Measurements from ENCODE around the gene PRKCA. TPM values are rescaled to one million over a fixed set of nuclear protein-coding genes. Genes with fewer than 3 reads are reported as not detected.

Gene PRKCA
- total and polyA plus RNA-seq, 4 experiments from 2014 or later = 1.1 to 107 (median 56.1) TPM

DNA sequence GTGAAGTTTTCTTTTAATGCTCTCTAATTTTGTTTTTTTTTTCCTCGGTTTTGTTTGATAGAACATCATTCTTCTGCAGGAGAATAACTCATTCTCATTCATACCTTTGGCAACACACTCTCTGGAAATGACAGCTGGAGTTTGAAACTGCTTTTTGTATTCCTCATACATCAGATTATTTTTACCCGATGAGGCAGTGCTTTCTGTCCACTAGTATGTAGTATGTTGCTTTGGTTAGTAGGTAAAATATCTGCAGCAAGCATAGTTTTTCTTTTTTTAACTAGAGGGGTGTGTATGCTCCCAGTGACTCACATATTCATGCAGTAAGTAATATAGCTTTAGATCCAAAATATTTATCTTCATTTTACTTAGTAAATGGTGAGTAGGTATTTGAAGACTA, 6.4 kb downstream of the PRKCA start:
- peaks cover 6% of the 10 kb centered on the region for H3K36me3 ChIP-seq (ENCODE audit: insufficient read depth, low read length)
- Mint-ChIP-seq H3K4me1 (peaks cover 71 to 97% (median 83%) of the 10 kb centered on the region in 4 donors), H3K27me3 (no peaks in the 10 kb centered on the region), H3K4me3 (peak overlapping the region in 2 of 8 donors; percentile 19 to 72), H3K36me3 (peaks cover 29 to 47% of the 10 kb centered on the region in 2 donors), H3K9me3 (peaks cover 0 to 2% (median 0%) of the 10 kb centered on the region in 8 donors), H3K27ac (peak overlapping the region in 2 of 7 donors; percentile 25 to 47)
- ChIA-PET CTCF (ENCODE audit: partially characterized antibody) (no interaction called here), POLR2A (ENCODE audit: partially characterized antibody) (no interaction called here)
- no peak overlapping the region for H3K4me3 ChIP-seq (ENCODE audit: low read length in 2 of 2)
- no peaks in the 10 kb centered on the region for H3K27me3 ChIP-seq (ENCODE audit: insufficient read depth, low read length)
- H3K27ac ChIP-seq (ENCODE audit: low read depth, low read length) = no peak overlapping the region
- intact Hi-C loops (cut with micrococcal nuclease) = no loop called here
- H3K4me1 ChIP-seq (ENCODE audit: insufficient read depth, low read length) = peaks cover 95% of the 10 kb centered on the region
- H3K9me3 ChIP-seq (ENCODE audit: control insufficient read depth in 1 of 2, low read length in 2 of 2) = no peaks in the 10 kb centered on the region
- no peak for DNase-seq

GRCh38 chr17:66309793-66310192, 7.4 kb downstream of the PRKCA start:
- H3K36me3 Mint-ChIP-seq = peaks cover 29 to 40% of the 10 kb centered on the region in 2 donors
- peaks cover 72 to 97% (median 84%) of the 10 kb centered on the region in 4 donors for H3K4me1 Mint-ChIP-seq
- Histone ChIP-seq H3K4me1 (ENCODE audit: insufficient read depth, low read length) (peaks cover 95% of the 10 kb centered on the region), H3K9me3 (ENCODE audit: control insufficient read depth in 1 of 2, low read length in 2 of 2) (no peaks in the 10 kb centered on the region), H3K27ac (ENCODE audit: low read depth, low read length) (no peak overlapping the region), H3K36me3 (ENCODE audit: insufficient read depth, low read length) (peaks cover 6% of the 10 kb centered on the region), H3K27me3 (ENCODE audit: insufficient read depth, low read length) (no peaks in the 10 kb centered on the region), H3K4me3 (ENCODE audit: low read length in 2 of 2) (no peak overlapping the region)
- ChIA-PET CTCF (ENCODE audit: partially characterized antibody) (interaction anchor here (1.2 kb wide), 1 partner anchor 18 kb away, joined by 3 read pairs; no protein-coding TSS in a partner anchor), POLR2A (ENCODE audit: partially characterized antibody) (no interaction called here)
- H3K27ac Mint-ChIP-seq = peak overlapping the region in 5 of 7 donors; percentile 16 to 74 (median 30)
- peak overlapping the region in 2 of 8 donors; percentile 22 to 72 for H3K4me3 Mint-ChIP-seq
- no peaks in the 10 kb centered on the region for H3K27me3 Mint-ChIP-seq
- intact Hi-C loops (cut with micrococcal nuclease) = no loop called here
- no peak for DNase-seq
- H3K9me3 Mint-ChIP-seq = no peaks in the 10 kb centered on the region

GRCh38 chr17:66310528-66311148, 8.2 kb downstream of the PRKCA start:
- no peaks in the 10 kb centered on the region for H3K9me3 ChIP-seq (ENCODE audit: control insufficient read depth in 1 of 2, low read length in 2 of 2)
- ChIA-PET POLR2A (ENCODE audit: partially characterized antibody) (no interaction called here), CTCF (ENCODE audit: partially characterized antibody) (interaction anchor here (1.2 kb wide), 1 partner anchor 17 kb away, joined by 3 read pairs; no protein-coding TSS in a partner anchor)
- H3K4me1 ChIP-seq (ENCODE audit: insufficient read depth, low read length) = peaks cover 87% of the 10 kb centered on the region
- H3K27ac Mint-ChIP-seq = peak overlapping the region in 6 of 7 donors; percentile 28 to 88 (median 64)
- peaks cover 68 to 94% (median 83%) of the 10 kb centered on the region in 4 donors for H3K4me1 Mint-ChIP-seq
- intact Hi-C loops (cut with micrococcal nuclease) = no loop called here
- H3K4me3 Mint-ChIP-seq = peak overlapping the region in 3 of 8 donors; percentile 26 to 73 (median 47)
- no peaks in the 10 kb centered on the region for H3K27me3 ChIP-seq (ENCODE audit: insufficient read depth, low read length)
- no peak overlapping the region for H3K27ac ChIP-seq (ENCODE audit: low read depth, low read length)
- H3K36me3 Mint-ChIP-seq = peaks cover 30 to 43% of the 10 kb centered on the region in 2 donors
- peaks cover 6% of the 10 kb centered on the region for H3K36me3 ChIP-seq (ENCODE audit: insufficient read depth, low read length)
- H3K9me3 Mint-ChIP-seq = no peaks in the 10 kb centered on the region
- H3K27me3 Mint-ChIP-seq = no peaks in the 10 kb centered on the region
- no peak overlapping the region for H3K4me3 ChIP-seq (ENCODE audit: low read length in 2 of 2)
- no peak for DNase-seq

- Mint-ChIP-seq H3K27me3 (no peaks in the 10 kb centered on the region), H3K9me3 (no peaks in the 10 kb centered on the region), H3K27ac (peak overlapping the region in 3 of 7 donors; percentile 11 to 49 (median 32)), H3K4me1 (peaks cover 66 to 92% (median 80%) of the 10 kb centered on the region in 4 donors), H3K36me3 (peaks cover 20 to 42% of the 10 kb centered on the region in 2 donors), H3K4me3 (peak overlapping the region in 5 of 8 donors; percentile 5 to 67 (median 33))
- Histone ChIP-seq H3K9me3 (ENCODE audit: control insufficient read depth in 1 of 2, low read length in 2 of 2) (no peaks in the 10 kb centered on the region), H3K4me3 (ENCODE audit: low read length in 2 of 2) (no peak overlapping the region), H3K36me3 (ENCODE audit: insufficient read depth, low read length) (peaks cover 6% of the 10 kb centered on the region), H3K27ac (ENCODE audit: low read depth, low read length) (no peak overlapping the region), H3K27me3 (ENCODE audit: insufficient read depth, low read length) (no peaks in the 10 kb centered on the region), H3K4me1 (ENCODE audit: insufficient read depth, low read length) (peaks cover 70% of the 10 kb centered on the region)
- intact Hi-C loops (cut with micrococcal nuclease) = no loop called here
- ChIA-PET CTCF (ENCODE audit: partially characterized antibody) (interaction anchor here (1.0 to 1.8 kb wide), 5 partner anchors 9 to 57 kb away, joined by 3 to 6 read pairs (median 4); no protein-coding TSS in a partner anchor), POLR2A (ENCODE audit: partially characterized antibody) (interaction anchor here (1.1 to 2.7 kb wide), 4 partner anchors 9 to 18 kb away, joined by 3 to 14 read pairs (median 9); partner anchors contain the start of gene PRKCA)
- DNase-seq = no peak
Measured at GRCh38 chr17:66312912-66313311, 10.5 kb downstream of the PRKCA start.

GRCh38 chr17:66313325-66313724, 10.9 kb downstream of the PRKCA start:
- H3K9me3 Mint-ChIP-seq = no peaks in the 10 kb centered on the region
- no peaks in the 10 kb centered on the region for H3K27me3 ChIP-seq (ENCODE audit: insufficient read depth, low read length)
- H3K9me3 ChIP-seq (ENCODE audit: control insufficient read depth in 1 of 2, low read length in 2 of 2) = no peaks in the 10 kb centered on the region
- no peak overlapping the region for H3K27ac ChIP-seq (ENCODE audit: low read depth, low read length)
- H3K4me3 ChIP-seq (ENCODE audit: low read length in 2 of 2) = no peak overlapping the region
- CTCF ChIA-PET (ENCODE audit: partially characterized antibody) = interaction anchor here (1.0 to 1.8 kb wide), 4 partner anchors 9 to 18 kb away, joined by 3 to 6 read pairs (median 4); no protein-coding TSS in a partner anchor
- H3K4me1 ChIP-seq (ENCODE audit: insufficient read depth, low read length) = peaks cover 65% of the 10 kb centered on the region
- H3K27me3 Mint-ChIP-seq = no peaks in the 10 kb centered on the region
- POLR2A ChIA-PET (ENCODE audit: partially characterized antibody) = interaction anchor here (1.1 to 2.7 kb wide), 4 partner anchors 9 to 18 kb away, joined by 3 to 14 read pairs (median 9); partner anchors contain the start of gene PRKCA
- H3K36me3 ChIP-seq (ENCODE audit: insufficient read depth, low read length) = peaks cover 6% of the 10 kb centered on the region
- H3K36me3 Mint-ChIP-seq = peaks cover 20 to 38% of the 10 kb centered on the region in 2 donors
- no peak for DNase-seq
- peak overlapping the region in 3 of 7 donors; percentile 2 to 44 (median 11) for H3K27ac Mint-ChIP-seq
- intact Hi-C loops (cut with micrococcal nuclease) = no loop called here
- H3K4me3 Mint-ChIP-seq = peak overlapping the region in 5 of 8 donors; percentile 7 to 67 (median 43)
- H3K4me1 Mint-ChIP-seq = peaks cover 67 to 90% (median 79%) of the 10 kb centered on the region in 4 donors

DNA sequence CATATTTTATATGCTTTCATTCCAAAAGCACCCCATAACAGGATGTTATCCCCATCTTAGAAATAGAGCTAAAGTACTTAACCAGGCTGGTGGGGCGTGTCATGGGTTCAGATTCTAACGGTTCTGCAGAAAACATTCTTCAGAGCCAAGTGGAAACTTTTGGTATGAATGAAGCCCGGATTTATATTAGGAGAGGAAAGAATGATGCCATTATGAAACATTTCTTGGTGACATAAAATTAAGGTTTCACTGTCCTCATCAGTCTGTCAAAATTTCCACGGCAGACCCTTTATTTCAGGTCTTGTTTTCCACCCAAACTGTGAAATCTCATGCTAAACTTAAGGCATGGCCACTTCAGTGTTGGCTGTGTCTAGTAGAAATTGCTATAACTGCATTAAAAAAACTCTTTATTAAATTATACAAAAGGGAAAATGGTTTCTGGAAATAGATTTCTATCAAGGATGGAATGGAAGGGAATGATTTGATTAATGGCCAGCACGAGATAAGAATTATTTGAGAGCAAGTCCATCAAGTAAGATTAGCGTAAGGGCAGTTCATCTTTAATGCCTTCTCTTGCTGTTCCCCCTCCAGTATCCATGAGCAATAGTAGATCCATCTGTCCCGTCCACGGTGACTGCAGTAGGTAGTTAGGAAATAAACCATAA, 11.7 kb downstream of the PRKCA start:
- Mint-ChIP-seq H3K27me3 (no peaks in the 10 kb centered on the region), H3K4me1 (peaks cover 62 to 85% (median 73%) of the 10 kb centered on the region in 4 donors), H3K27ac (peak overlapping the region in 3 of 7 donors; percentile 11 to 44 (median 13)), H3K36me3 (peaks cover 19 to 30% of the 10 kb centered on the region in 2 donors), H3K4me3 (peak overlapping the region in 4 of 8 donors; percentile 7 to 49 (median 42)), H3K9me3 (no peaks in the 10 kb centered on the region)
- peaks cover 57% of the 10 kb centered on the region for H3K4me1 ChIP-seq (ENCODE audit: insufficient read depth, low read length)
- no peak for DNase-seq
- no peak overlapping the region for H3K27ac ChIP-seq (ENCODE audit: low read depth, low read length)
- intact Hi-C loops (cut with micrococcal nuclease) = no loop called here
- POLR2A ChIA-PET (ENCODE audit: partially characterized antibody) = interaction anchor here (0.6 to 2.7 kb wide), 4 partner anchors 8 to 17 kb away, joined by 3 to 14 read pairs (median 8); partner anchors contain the start of gene PRKCA
- H3K36me3 ChIP-seq (ENCODE audit: insufficient read depth, low read length) = no peaks in the 10 kb centered on the region
- H3K27me3 ChIP-seq (ENCODE audit: insufficient read depth, low read length) = no peaks in the 10 kb centered on the region
- H3K9me3 ChIP-seq (ENCODE audit: control insufficient read depth in 1 of 2, low read length in 2 of 2) = no peaks in the 10 kb centered on the region
- no peak overlapping the region for H3K4me3 ChIP-seq (ENCODE audit: low read length in 2 of 2)
- CTCF ChIA-PET (ENCODE audit: partially characterized antibody) = interaction anchor here (0.9 to 1.6 kb wide), 4 partner anchors 10 to 57 kb away, joined by 3 to 6 read pairs (median 4); no protein-coding TSS in a partner anchor

All from CD4-positive, alpha-beta memory T cell (primary cell).